ENCODE data around the gene CINP. TPM values are rescaled to one million over a fixed set of nuclear protein-coding genes. Genes with fewer than 3 reads are reported as not detected.

Gene CINP
- total and polyA plus RNA-seq, 2 of the 13 experiments (the other 11 are each of a cell fraction or from before 2014, with no cell fraction given) = 32.8 to 42.8 TPM

GRCh38 chr14:102316743-102317563, 45.7 kb downstream of the CINP start (continued):
- TF ChIP-seq, protein P1, sequence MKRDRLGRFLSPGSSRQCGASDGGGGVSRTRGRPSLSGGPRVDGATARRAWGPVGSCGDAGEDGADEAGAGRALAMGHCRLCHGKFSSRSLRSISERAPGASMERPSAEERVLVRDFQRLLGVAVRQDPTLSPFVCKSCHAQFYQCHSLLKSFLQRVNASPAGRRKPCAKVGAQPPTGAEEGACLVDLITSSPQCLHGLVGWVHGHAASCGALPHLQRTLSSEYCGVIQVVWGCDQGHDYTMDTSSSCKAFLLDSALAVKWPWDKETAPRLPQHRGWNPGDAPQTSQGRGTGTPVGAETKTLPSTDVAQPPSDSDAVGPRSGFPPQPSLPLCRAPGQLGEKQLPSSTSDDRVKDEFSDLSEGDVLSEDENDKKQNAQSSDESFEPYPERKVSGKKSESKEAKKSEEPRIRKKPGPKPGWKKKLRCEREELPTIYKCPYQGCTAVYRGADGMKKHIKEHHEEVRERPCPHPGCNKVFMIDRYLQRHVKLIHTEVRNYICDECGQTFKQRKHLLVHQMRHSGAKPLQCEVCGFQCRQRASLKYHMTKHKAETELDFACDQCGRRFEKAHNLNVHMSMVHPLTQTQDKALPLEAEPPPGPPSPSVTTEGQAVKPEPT (CRISPR knock-in tag; IDR thresholded peaks at IDR 0.05; ENCODE audit: low read depth) = no peak; the same call in 1 of the 2 replicates
- TF ChIP-seq TBL1XR1 (IDR thresholded peaks at IDR 0.05; ENCODE audit: borderline replicate concordance, low read length, partially characterized antibody) = peak; percentile 60
- TF ChIP-seq LRRFIP1 (CRISPR knock-in tag; conservative IDR thresholded peaks at IDR 0.05) = no peak
- TF ChIP-seq ZFP41 (CRISPR knock-in tag; IDR thresholded peaks at IDR 0.05; ENCODE audit: borderline replicate concordance) = no peak
- no peak; the same call in 1 of the 2 replicates for TF ChIP-seq ZBTB7A (CRISPR knock-in tag; IDR thresholded peaks at IDR 0.05)
- TF ChIP-seq, protein P2, sequence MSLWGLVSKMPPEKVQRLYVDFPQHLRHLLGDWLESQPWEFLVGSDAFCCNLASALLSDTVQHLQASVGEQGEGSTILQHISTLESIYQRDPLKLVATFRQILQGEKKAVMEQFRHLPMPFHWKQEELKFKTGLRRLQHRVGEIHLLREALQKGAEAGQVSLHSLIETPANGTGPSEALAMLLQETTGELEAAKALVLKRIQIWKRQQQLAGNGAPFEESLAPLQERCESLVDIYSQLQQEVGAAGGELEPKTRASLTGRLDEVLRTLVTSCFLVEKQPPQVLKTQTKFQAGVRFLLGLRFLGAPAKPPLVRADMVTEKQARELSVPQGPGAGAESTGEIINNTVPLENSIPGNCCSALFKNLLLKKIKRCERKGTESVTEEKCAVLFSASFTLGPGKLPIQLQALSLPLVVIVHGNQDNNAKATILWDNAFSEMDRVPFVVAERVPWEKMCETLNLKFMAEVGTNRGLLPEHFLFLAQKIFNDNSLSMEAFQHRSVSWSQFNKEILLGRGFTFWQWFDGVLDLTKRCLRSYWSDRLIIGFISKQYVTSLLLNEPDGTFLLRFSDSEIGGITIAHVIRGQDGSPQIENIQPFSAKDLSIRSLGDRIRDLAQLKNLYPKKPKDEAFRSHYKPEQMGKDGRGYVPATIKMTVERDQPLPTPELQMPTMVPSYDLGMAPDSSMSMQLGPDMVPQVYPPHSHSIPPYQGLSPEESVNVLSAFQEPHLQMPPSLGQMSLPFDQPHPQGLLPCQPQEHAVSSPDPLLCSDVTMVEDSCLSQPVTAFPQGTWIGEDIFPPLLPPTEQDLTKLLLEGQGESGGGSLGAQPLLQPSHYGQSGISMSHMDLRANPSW (CRISPR knock-in tag; IDR thresholded peaks at IDR 0.05; ENCODE audit: borderline replicate concordance) = no peak; the same call in 1 of the 2 replicates
- TF ChIP-seq POLR2G (IDR thresholded peaks at IDR 0.05; ENCODE audit: low read depth, low read length) = peak; percentile 63
- no peak for TF ChIP-seq HMG20B (CRISPR knock-in tag; conservative IDR thresholded peaks at IDR 0.05)
- no peak for TF ChIP-seq ZNF234 (CRISPR knock-in tag; conservative IDR thresholded peaks at IDR 0.05)
- TF ChIP-seq ZFY (CRISPR knock-in tag; IDR thresholded peaks at IDR 0.05) = no peak; the same call in 1 of the 2 replicates
- TF ChIP-seq, protein P3, sequence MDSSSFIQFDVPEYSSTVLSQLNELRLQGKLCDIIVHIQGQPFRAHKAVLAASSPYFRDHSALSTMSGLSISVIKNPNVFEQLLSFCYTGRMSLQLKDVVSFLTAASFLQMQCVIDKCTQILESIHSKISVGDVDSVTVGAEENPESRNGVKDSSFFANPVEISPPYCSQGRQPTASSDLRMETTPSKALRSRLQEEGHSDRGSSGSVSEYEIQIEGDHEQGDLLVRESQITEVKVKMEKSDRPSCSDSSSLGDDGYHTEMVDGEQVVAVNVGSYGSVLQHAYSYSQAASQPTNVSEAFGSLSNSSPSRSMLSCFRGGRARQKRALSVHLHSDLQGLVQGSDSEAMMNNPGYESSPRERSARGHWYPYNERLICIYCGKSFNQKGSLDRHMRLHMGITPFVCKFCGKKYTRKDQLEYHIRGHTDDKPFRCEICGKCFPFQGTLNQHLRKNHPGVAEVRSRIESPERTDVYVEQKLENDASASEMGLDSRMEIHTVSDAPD (CRISPR knock-in tag; IDR thresholded peaks at IDR 0.05) = peak; percentile 88
- TF ChIP-seq ZNF777 (CRISPR knock-in tag; IDR thresholded peaks at IDR 0.05) = no peak
- TF ChIP-seq ZNF292 (CRISPR knock-in tag; IDR thresholded peaks at IDR 0.05; ENCODE audit: borderline replicate concordance, low read depth) = peak; percentile 62; the same call in 1 of the 2 replicates
- TF ChIP-seq, protein P4, sequence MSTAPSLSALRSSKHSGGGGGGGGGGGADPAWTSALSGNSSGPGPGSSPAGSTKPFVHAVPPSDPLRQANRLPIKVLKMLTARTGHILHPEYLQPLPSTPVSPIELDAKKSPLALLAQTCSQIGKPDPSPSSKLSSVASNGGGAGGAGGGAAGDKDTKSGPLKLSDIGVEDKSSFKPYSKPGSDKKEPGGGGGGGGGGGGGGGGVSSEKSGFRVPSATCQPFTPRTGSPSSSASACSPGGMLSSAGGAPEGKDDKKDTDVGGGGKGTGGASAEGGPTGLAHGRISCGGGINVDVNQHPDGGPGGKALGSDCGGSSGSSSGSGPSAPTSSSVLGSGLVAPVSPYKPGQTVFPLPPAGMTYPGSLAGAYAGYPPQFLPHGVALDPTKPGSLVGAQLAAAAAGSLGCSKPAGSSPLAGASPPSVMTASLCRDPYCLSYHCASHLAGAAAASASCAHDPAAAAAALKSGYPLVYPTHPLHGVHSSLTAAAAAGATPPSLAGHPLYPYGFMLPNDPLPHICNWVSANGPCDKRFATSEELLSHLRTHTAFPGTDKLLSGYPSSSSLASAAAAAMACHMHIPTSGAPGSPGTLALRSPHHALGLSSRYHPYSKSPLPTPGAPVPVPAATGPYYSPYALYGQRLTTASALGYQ (CRISPR knock-in tag; IDR thresholded peaks at IDR 0.05) = no peak
- TF ChIP-seq ZNF24 (IDR thresholded peaks at IDR 0.05) = peak; percentile 97
- no peak for TF ChIP-seq IKZF4 (CRISPR knock-in tag; IDR thresholded peaks at IDR 0.05; ENCODE audit: borderline replicate concordance, low read depth, not compliant biosample characterization)
- TF ChIP-seq ZNF850 (CRISPR knock-in tag; conservative IDR thresholded peaks at IDR 0.05) = no peak
- peak; percentile 44; the same call in 1 of the 3 replicates for TF ChIP-seq MXI1 (IDR thresholded peaks at IDR 0.05; ENCODE audit: borderline replicate concordance, low read depth, low read length)
